Measurements from ENCODE around the gene CAB39.

The CAB39 gene

GRCh38 chr2:230827774-230828271 lies 115.2 kb downstream of the CAB39 start:
- DNase-seq (ENCODE audit: extremely low spot score) = no peak
- no peak for TF ChIP-seq NFRKB (IDR thresholded peaks at IDR 0.05)
- TF ChIP-seq FOXA1 (IDR thresholded peaks at IDR 0.05) = no peak
- TF ChIP-seq ARNT (IDR thresholded peaks at IDR 0.05) = no peak
- TF ChIP-seq BHLHE40 (IDR thresholded peaks at IDR 0.05; ENCODE audit: borderline replicate concordance) = no peak
- TF ChIP-seq ZNF384 (IDR thresholded peaks at IDR 0.05) = no peak
- no peak for TF ChIP-seq HDGF (IDR thresholded peaks at IDR 0.05; ENCODE audit: borderline replicate concordance)
- TF ChIP-seq LEF1 (IDR thresholded peaks at IDR 0.05; ENCODE audit: borderline replicate concordance) = no peak
- CTCF ChIA-PET = no interaction called here
- POLR2A ChIA-PET = no interaction called here

GRCh38 chr2:230828272-230828961 lies 115.8 kb downstream of the CAB39 start:
- ChIA-PET POLR2A (no interaction called here), CTCF (no interaction called here)
- TF ChIP-seq ELF4 (IDR thresholded peaks at IDR 0.05) (no peak), TARDBP (IDR thresholded peaks at IDR 0.05) (no peak), SUZ12 (IDR thresholded peaks at IDR 0.05) (no peak), ARNT (IDR thresholded peaks at IDR 0.05) (no peak), CTBP1 (IDR thresholded peaks at IDR 0.05; ENCODE audit: borderline replicate concordance) (no peak), ZNF384 (IDR thresholded peaks at IDR 0.05) (no peak)
- TF ChIP-seq, protein P1, sequence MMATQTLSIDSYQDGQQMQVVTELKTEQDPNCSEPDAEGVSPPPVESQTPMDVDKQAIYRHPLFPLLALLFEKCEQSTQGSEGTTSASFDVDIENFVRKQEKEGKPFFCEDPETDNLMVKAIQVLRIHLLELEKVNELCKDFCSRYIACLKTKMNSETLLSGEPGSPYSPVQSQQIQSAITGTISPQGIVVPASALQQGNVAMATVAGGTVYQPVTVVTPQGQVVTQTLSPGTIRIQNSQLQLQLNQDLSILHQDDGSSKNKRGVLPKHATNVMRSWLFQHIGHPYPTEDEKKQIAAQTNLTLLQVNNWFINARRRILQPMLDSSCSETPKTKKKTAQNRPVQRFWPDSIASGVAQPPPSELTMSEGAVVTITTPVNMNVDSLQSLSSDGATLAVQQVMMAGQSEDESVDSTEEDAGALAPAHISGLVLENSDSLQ (IDR thresholded peaks at IDR 0.05) = no peak
- DNase-seq (ENCODE audit: extremely low spot score) = no peak

DNA sequence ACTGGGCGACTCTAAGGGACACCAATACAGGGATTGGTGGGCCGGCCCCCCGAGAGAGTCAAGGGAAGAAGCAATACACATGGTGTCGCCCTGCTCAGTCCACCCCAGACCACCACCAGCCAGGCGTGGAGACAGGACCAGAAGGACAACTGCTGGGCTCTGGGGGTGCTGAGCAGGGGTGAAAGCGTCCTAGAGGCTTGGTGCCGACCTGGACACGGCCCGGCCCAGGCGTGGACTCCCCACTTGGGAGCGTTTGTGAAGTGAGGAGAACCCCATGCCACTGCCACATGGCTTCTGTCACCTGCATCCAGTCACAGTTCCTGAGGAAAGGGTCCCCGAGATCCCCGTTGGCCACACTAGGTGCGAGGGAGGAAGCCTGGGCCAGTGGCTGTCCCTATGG lies 116.7 kb downstream of the CAB39 start:
- no peak for TF ChIP-seq CTBP1 (IDR thresholded peaks at IDR 0.05; ENCODE audit: borderline replicate concordance)
- TF ChIP-seq, protein P1 (IDR thresholded peaks at IDR 0.05) = no peak
- no peak for TF ChIP-seq HDGF (IDR thresholded peaks at IDR 0.05; ENCODE audit: borderline replicate concordance)
- POLR2A ChIA-PET = no interaction called here
- CTCF ChIA-PET = no interaction called here
- DNase-seq (ENCODE audit: extremely low spot score) = no peak

GRCh38 chr2:230829959-230830358 lies 117.3 kb downstream of the CAB39 start:
- ChIA-PET POLR2A (no interaction called here), CTCF (no interaction called here)
- no peak for TF ChIP-seq ELF4 (IDR thresholded peaks at IDR 0.05)
- TF ChIP-seq, protein P1 (IDR thresholded peaks at IDR 0.05) = no peak
- no peak for TF ChIP-seq TARDBP (IDR thresholded peaks at IDR 0.05)
- TF ChIP-seq ARNT (IDR thresholded peaks at IDR 0.05) = no peak
- no peak for TF ChIP-seq FOXM1 (IDR thresholded peaks at IDR 0.05; ENCODE audit: borderline replicate concordance)
- no peak for TF ChIP-seq L3MBTL2 (conservative IDR thresholded peaks at IDR 0.05)
- TF ChIP-seq FOXK2 (IDR thresholded peaks at IDR 0.05) = no peak
- no peak for TF ChIP-seq ZNF384 (IDR thresholded peaks at IDR 0.05)
- no peak for TF ChIP-seq NFRKB (IDR thresholded peaks at IDR 0.05)
- TF ChIP-seq CTBP1 (IDR thresholded peaks at IDR 0.05; ENCODE audit: borderline replicate concordance) = no peak
- TF ChIP-seq SP1 (IDR thresholded peaks at IDR 0.05) = no peak
- TF ChIP-seq FOXA1 (IDR thresholded peaks at IDR 0.05) = no peak
- TF ChIP-seq BHLHE40 (IDR thresholded peaks at IDR 0.05; ENCODE audit: borderline replicate concordance) = no peak
- DNase-seq (ENCODE audit: extremely low spot score) = no peak

GRCh38 chr2:230830428-230830827 lies 117.8 kb downstream of the CAB39 start:
- TF ChIP-seq FOXK2 (IDR thresholded peaks at IDR 0.05) (no peak), HDGF (IDR thresholded peaks at IDR 0.05; ENCODE audit: borderline replicate concordance) (no peak), NFRKB (IDR thresholded peaks at IDR 0.05) (no peak)
- DNase-seq (ENCODE audit: extremely low spot score) = no peak
- ChIA-PET POLR2A (no interaction called here), CTCF (no interaction called here)

DNA sequence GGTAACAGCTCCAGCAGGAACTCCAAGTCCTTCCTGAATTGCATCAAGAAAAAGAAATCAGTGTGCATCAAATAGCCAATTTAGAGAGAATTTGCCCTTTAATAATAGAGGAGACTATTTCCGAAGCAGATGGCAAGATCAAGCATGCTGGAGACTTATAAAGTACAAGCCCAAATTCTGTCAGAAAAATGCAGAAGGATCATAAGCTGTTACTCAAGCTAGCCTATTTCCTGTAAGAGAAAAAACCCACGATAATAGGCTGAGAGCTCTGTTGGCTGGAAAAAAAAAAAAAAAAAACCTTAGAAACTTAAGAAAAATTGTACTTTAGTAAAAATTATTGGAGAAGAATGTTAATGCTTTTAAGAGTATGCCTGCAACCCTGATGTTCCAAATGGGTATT lies 127.7 kb downstream of the CAB39 start:
- POLR2A ChIA-PET = no interaction called here
- TF ChIP-seq NFRKB (IDR thresholded peaks at IDR 0.05) = no peak
- no peak for TF ChIP-seq HDGF (IDR thresholded peaks at IDR 0.05; ENCODE audit: borderline replicate concordance)
- TF ChIP-seq SUZ12 (IDR thresholded peaks at IDR 0.05) = no peak
- no peak for TF ChIP-seq ELF4 (IDR thresholded peaks at IDR 0.05)
- TF ChIP-seq, protein P1 (IDR thresholded peaks at IDR 0.05) = no peak
- no peak for TF ChIP-seq LEF1 (IDR thresholded peaks at IDR 0.05; ENCODE audit: borderline replicate concordance)
- TF ChIP-seq FOXA1 (IDR thresholded peaks at IDR 0.05) = no peak
- TF ChIP-seq L3MBTL2 (conservative IDR thresholded peaks at IDR 0.05) = no peak
- no peak for TF ChIP-seq ARNT (IDR thresholded peaks at IDR 0.05)
- TF ChIP-seq SP1 (IDR thresholded peaks at IDR 0.05) = no peak
- TF ChIP-seq CTBP1 (IDR thresholded peaks at IDR 0.05; ENCODE audit: borderline replicate concordance) = no peak
- no peak for DNase-seq (ENCODE audit: extremely low spot score)
- CTCF ChIA-PET = interaction anchor here (1.2 kb wide), 1 partner anchor 16 kb away, joined by 7 read pairs; no protein-coding TSS in a partner anchor
